ENCODE measurements around the gene MPST.

GRCh38 chr22:36998620-36999351 is 20.8 kb upstream of the MPST start:
- TF ChIP-seq CTCF (IDR thresholded peaks at IDR 0.05): no peak
- no peak for TF ChIP-seq POLR2A (IDR thresholded peaks at IDR 0.05)
